Heart left ventricle (tissue), 13 donors: ENCODE results near the gene ABCC6.

Experiments used
- POLR2A ChIP-seq, 2 donors: fragments of 450-650 bp; IDR thresholded peaks; one replicate each; pipeline ENCODE4 v1.6.1; 2017; ENCODE audit warnings: antibody characterized with exemption in 2 of 2, mild to moderate bottlenecking in 2 of 2, moderate library complexity in 2 of 2
- TF ChIP-seq, protein P1 (sequence below), 12 donors: fragments of 200-600 bp; sonication (generic) in 4 of 12; IDR thresholded peaks; one replicate each; pipeline versions ENCODE4 v1.5.0 to v1.8.0; 2018 to 2022; ENCODE audit warnings: antibody characterized with exemption in 12 of 12, mild to moderate bottlenecking in 5 of 12
- donor health status: ischemic (EF 13 %, LVEDD 7.1; RV severe dilation, severe dysfunction).
- donor health status: DM: no; HTN: yes; CAD: no.
- donor health status: DM: no; HTN: no; CAD: no.
- donor health status: ischemic (EF 25% LVEDD 6.9; RV normal size, moderate dysfunction).
- donor health status: ischemic (EF 25% LVEDD 5.7; RV mildly dilated, moderate dysfunction).
- donor health status: ischemic (EF 35%, LVEDD 5.7; RV mildly dilated, moderate dysfunction).
- donor health status: nonischemic (EF 11% LVEDD 7.7; RV severe dilation, severe dysfunction).
- donor health status: DM: yes; HTN: yes; CAD: no.
- donor health status: PGD.
- donor health status: ischemic (EF 29% LVEDD 5.4; RV normal size, mild dysfunction).
- donor health status: nonischemic (EF 23%, LVEDD 6.1; RV moderate dilation, normal function).

DNA sequence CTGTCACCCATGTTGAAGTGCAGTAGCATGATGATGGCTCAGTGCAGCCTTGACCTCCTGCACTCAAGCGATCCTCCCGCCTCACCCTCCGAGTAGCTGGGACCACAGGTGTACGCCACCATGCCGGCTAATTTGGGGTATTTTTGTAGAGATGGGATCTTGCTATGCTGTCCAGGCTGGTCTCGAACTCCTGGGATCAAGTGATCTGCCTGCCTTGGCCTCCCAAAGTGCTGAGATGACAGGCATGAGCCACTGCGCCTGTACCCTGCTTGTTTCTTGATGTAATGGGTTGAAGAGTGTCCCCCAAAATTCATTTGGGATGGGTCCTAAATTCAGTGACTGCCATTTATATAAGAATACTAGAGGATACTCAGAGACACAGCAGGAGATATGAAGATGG lies 57.2 kb downstream of the ABCC6 start:
- TF ChIP-seq, protein P1, sequence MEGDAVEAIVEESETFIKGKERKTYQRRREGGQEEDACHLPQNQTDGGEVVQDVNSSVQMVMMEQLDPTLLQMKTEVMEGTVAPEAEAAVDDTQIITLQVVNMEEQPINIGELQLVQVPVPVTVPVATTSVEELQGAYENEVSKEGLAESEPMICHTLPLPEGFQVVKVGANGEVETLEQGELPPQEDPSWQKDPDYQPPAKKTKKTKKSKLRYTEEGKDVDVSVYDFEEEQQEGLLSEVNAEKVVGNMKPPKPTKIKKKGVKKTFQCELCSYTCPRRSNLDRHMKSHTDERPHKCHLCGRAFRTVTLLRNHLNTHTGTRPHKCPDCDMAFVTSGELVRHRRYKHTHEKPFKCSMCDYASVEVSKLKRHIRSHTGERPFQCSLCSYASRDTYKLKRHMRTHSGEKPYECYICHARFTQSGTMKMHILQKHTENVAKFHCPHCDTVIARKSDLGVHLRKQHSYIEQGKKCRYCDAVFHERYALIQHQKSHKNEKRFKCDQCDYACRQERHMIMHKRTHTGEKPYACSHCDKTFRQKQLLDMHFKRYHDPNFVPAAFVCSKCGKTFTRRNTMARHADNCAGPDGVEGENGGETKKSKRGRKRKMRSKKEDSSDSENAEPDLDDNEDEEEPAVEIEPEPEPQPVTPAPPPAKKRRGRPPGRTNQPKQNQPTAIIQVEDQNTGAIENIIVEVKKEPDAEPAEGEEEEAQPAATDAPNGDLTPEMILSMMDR (IDR thresholded peaks at IDR 0.05), result no peak
- no peak for TF ChIP-seq POLR2A (IDR thresholded peaks at IDR 0.05)
